ENCODE measurements around the gene CACNA1E. TPM values are rescaled to one million over a fixed set of nuclear protein-coding genes. Genes with fewer than 3 reads are reported as not detected.

The CACNA1E gene
- total RNA-seq, 3 donors from 2014 or later (not counting 1 experiment from before 2014, with no cell fraction given), result 0.40 TPM; not detected in 2

GRCh38 chr1:181514298-181515290 is 31.3 kb downstream of the CACNA1E start:
- Histone ChIP-seq H3K4me1 (ENCODE audit: control insufficient read depth, insufficient read depth, low read length) (no peaks in the 10 kb centered on the region), H3K27me3 (ENCODE audit: control insufficient read depth, insufficient read depth, low read length) (no peaks in the 10 kb centered on the region), H3K27ac (ENCODE audit: low read length) (no peak overlapping the region), H3K9me3 (ENCODE audit: control insufficient read depth, insufficient read depth, low read length) (no peaks in the 10 kb centered on the region), H3K4me3 (ENCODE audit: low read length) (no peak overlapping the region), H3K36me3 (ENCODE audit: control insufficient read depth, insufficient read depth, low read length) (no peaks in the 10 kb centered on the region)
- H3K36me3 Mint-ChIP-seq, result no peaks in the 10 kb centered on the region
- DNase-seq (no peak), ATAC-seq (no peak)
- H3K9me3 Mint-ChIP-seq, result peaks cover 0 to 2% of the 10 kb centered on the region in 2 donors
- no peaks in the 10 kb centered on the region for H3K4me1 Mint-ChIP-seq
- H3K27ac Mint-ChIP-seq, result no peak overlapping the region
- H3K4me3 Mint-ChIP-seq, result no peak overlapping the region
- intact Hi-C loops (cut with micrococcal nuclease), result no loop called here
- WGBS (ENCODE audit: insufficient coverage), result 70% methylated on average over 4 of the region's 4 CpGs
- H3K27me3 Mint-ChIP-seq (ENCODE audit: low read depth in 2 of 2), result peaks cover 6 to 18% of the 10 kb centered on the region in 2 donors
- TF ChIP-seq CTCF (IDR thresholded peaks at IDR 0.05), result no peak

GRCh38 chr1:181516706-181517105 is 33.4 kb downstream of the CACNA1E start:
- Histone ChIP-seq H3K27me3 (ENCODE audit: control insufficient read depth, insufficient read depth, low read length) (no peaks in the 10 kb centered on the region), H3K9me3 (ENCODE audit: control insufficient read depth, insufficient read depth, low read length) (no peaks in the 10 kb centered on the region), H3K27ac (ENCODE audit: low read length) (no peak overlapping the region), H3K36me3 (ENCODE audit: control insufficient read depth, insufficient read depth, low read length) (no peaks in the 10 kb centered on the region), H3K4me1 (ENCODE audit: control insufficient read depth, insufficient read depth, low read length) (no peaks in the 10 kb centered on the region), H3K4me3 (ENCODE audit: low read length) (no peak overlapping the region)
- Mint-ChIP-seq H3K4me1 (no peaks in the 10 kb centered on the region), H3K36me3 (no peaks in the 10 kb centered on the region), H3K27ac (no peak overlapping the region), H3K27me3 (ENCODE audit: low read depth in 2 of 2) (peaks cover 8 to 18% of the 10 kb centered on the region in 2 donors), H3K4me3 (no peak overlapping the region), H3K9me3 (peaks cover 0 to 2% of the 10 kb centered on the region in 2 donors)
- intact Hi-C loops (cut with micrococcal nuclease), result no loop called here
- DNase-seq, result no peak
- no peak for ATAC-seq
- TF ChIP-seq CTCF (IDR thresholded peaks at IDR 0.05), result no peak
- WGBS (ENCODE audit: insufficient coverage), result 96% methylated on average over 4 of the region's 4 CpGs

DNA sequence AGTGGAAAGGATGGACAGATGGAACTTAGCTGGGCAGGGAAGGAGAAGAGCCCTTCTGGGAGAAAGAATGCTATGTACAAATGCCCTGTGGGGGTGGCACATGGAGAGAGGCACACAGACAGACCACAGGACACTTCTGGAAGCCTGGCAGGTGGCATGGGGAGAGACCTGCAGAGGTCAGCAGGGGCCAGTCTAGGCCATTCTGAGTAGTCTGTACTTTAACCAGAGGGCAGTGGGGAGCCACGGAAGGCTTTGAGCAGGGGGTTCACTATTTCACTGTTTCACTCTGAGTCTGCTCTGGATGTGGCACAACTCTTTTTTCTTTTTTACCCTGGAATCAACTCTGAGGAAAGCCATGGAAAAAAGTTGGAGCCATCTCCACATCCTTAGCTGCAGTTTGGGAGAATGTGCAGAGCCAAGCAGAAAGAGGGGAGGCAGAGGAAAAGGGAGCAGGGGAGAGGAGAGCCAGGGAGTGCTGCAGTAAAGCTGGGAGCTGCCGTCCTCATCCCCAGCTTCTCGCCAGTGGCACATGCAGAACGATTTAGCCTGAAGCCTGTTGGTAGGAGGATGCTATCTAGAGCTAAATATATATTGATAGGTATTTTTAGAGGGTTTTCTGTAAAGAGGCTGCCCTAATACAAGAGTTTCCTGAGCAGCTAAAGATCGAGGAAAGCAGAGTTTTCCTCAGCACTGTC is 34.0 kb downstream of the CACNA1E start:
- Histone ChIP-seq H3K27ac (ENCODE audit: low read length) (no peak overlapping the region), H3K9me3 (ENCODE audit: control insufficient read depth, insufficient read depth, low read length) (no peaks in the 10 kb centered on the region), H3K4me1 (ENCODE audit: control insufficient read depth, insufficient read depth, low read length) (no peaks in the 10 kb centered on the region), H3K27me3 (ENCODE audit: control insufficient read depth, insufficient read depth, low read length) (no peaks in the 10 kb centered on the region), H3K4me3 (ENCODE audit: low read length) (no peak overlapping the region), H3K36me3 (ENCODE audit: control insufficient read depth, insufficient read depth, low read length) (no peaks in the 10 kb centered on the region)
- no peak for ATAC-seq
- 52% methylated on average over 5 of the region's 5 CpGs for WGBS (ENCODE audit: insufficient coverage)
- Mint-ChIP-seq H3K36me3 (no peaks in the 10 kb centered on the region), H3K9me3 (peaks cover 0 to 2% of the 10 kb centered on the region in 2 donors), H3K4me1 (no peaks in the 10 kb centered on the region), H3K27me3 (ENCODE audit: low read depth in 2 of 2) (peaks cover 10 to 13% of the 10 kb centered on the region in 2 donors), H3K27ac (no peak overlapping the region), H3K4me3 (no peak overlapping the region)
- no peak for DNase-seq
- TF ChIP-seq CTCF (IDR thresholded peaks at IDR 0.05), result no peak
- intact Hi-C loops (cut with micrococcal nuclease), result no loop called here

All from natural killer cell (primary cell).